H1 (cell line): ENCODE measurements around the gene PDE6B. TPM values are rescaled to one million over a fixed set of nuclear protein-coding genes. Genes with fewer than 3 reads are reported as not detected.

Source experiments
- CTCF ChIA-PET: fragments of 300-600 bp; sonication (Branson Sonifier 250); formaldehyde crosslinking; loops from one replicate; lab custom pipeline; 2021; ENCODE audit not compliant: partially characterized antibody; lab: Charles Lee
- POLR2A ChIA-PET: fragments of 300-600 bp; sonication (Branson Sonifier 250); formaldehyde crosslinking; loops from one replicate; lab custom pipeline; 2021; ENCODE audit warnings: inconsistent platforms; ENCODE audit not compliant: partially characterized antibody; lab: Charles Lee
- DNase-seq, 2 experiments: peaks; one replicate each; pipeline versions ENCODE4 v3.0.0 to v3.0.0-alpha.2; 2010 to 2022; ENCODE audit warnings: low spot score in 2 of 2, low read depth in 1 of 2, mixed read lengths in 1 of 2
- FAIRE-seq: peaks from 2 replicates; lab custom pipeline; 2011; peaks lifted over from hg19 to GRCh38; lab: Jason Lieb, UNC
- H2AFZ ChIP-seq: 2 replicates; pipeline ENCODE4 v1.8.1; 2012; ENCODE audit warnings: low read length, inconsistent platforms
- H2AK5ac ChIP-seq: 2 replicates; pipeline ENCODE4 v1.6.1; 2013; ENCODE audit warnings: low read depth, low read length
- H2BK120ac ChIP-seq: replicated peaks from 2 replicates; pipeline ENCODE3; 2013; ENCODE audit warnings: low read depth, low read length, inconsistent platforms
- H2BK12ac ChIP-seq: 2 replicates; pipeline ENCODE4 v1.6.1; 2013; ENCODE audit warnings: low read depth, low read length
- H2BK15ac ChIP-seq: 2 replicates; pipeline ENCODE4 v1.6.1; 2013; ENCODE audit warnings: low read length
- H2BK20ac ChIP-seq: 2 replicates; pipeline ENCODE4 v1.6.1; 2013; ENCODE audit warnings: low read length
- H2BK5ac ChIP-seq: 2 replicates; pipeline ENCODE4 v1.6.1; 2013; ENCODE audit warnings: low read depth, low read length
- H3K14ac ChIP-seq: 2 replicates; pipeline ENCODE4 v1.6.1; 2013; ENCODE audit warnings: inconsistent platforms; ENCODE audit not compliant: insufficient read length
- H3K18ac ChIP-seq: 2 replicates; pipeline ENCODE4 v1.6.1; 2013; ENCODE audit warnings: low read length; ENCODE audit errors: extremely low read depth
- H3K23ac ChIP-seq: 2 replicates; pipeline ENCODE4 v1.6.1; 2013; ENCODE audit warnings: inconsistent platforms; ENCODE audit not compliant: insufficient read length
- H3K23me2 ChIP-seq: 2 replicates; pipeline ENCODE4 v1.6.1; 2013; ENCODE audit warnings: low read depth, low read length
- H3K27ac ChIP-seq: 2 replicates; pipeline ENCODE4 v1.6.1; 2011; ENCODE audit warnings: low read depth, low read length, inconsistent platforms
- H3K27me3 ChIP-seq, 4 experiments: replicated peaks in 1 of 4; 1 replicate in 1 of 4; 2 replicates in 3 of 4; pipeline versions ENCODE4 v1.6.1 to v1.8.1; 2011 to 2013; ENCODE audit warnings: low read length in 3 of 4, mild to moderate bottlenecking in 3 of 4, inconsistent platforms in 2 of 4, mixed read lengths in 2 of 4, moderate library complexity in 1 of 4; ENCODE audit not compliant: control insufficient read depth in 3 of 4, insufficient read depth in 3 of 4; ENCODE audit errors: extremely low read depth in 1 of 4
- H3K36me3 ChIP-seq, 4 experiments: 2 replicates each; pipeline versions ENCODE4 v1.6.1 to v1.8.1; 2011 to 2013; ENCODE audit warnings: mild to moderate bottlenecking in 4 of 4, low read length in 3 of 4, moderate library complexity in 2 of 4, control low read depth in 1 of 4, inconsistent platforms in 1 of 4; ENCODE audit not compliant: insufficient read depth in 4 of 4, control insufficient read depth in 2 of 4
- H3K4ac ChIP-seq: replicated peaks from 2 replicates; pipeline ENCODE3; 2013; ENCODE audit warnings: low read length, low read depth, mixed read lengths, inconsistent platforms; ENCODE audit not compliant: insufficient read length
- H3K4me1 ChIP-seq, 4 experiments: replicated peaks in 1 of 4; 1 replicate in 1 of 4; 2 replicates in 3 of 4; pipeline versions ENCODE4 v1.6.1 to v1.8.1; 2011 to 2013; ENCODE audit warnings: low read length in 3 of 4, inconsistent platforms in 2 of 4, mixed read lengths in 1 of 4; ENCODE audit not compliant: insufficient read depth in 4 of 4, control insufficient read depth in 3 of 4
- H3K4me2 ChIP-seq, 2 experiments: 2 replicates each; pipeline versions ENCODE4 v1.6.1 to v1.8.1; 2011 to 2013; ENCODE audit warnings: low read depth in 2 of 2, low read length in 2 of 2, control low read depth in 1 of 2, inconsistent platforms in 1 of 2, mild to moderate bottlenecking in 1 of 2; ENCODE audit not compliant: insufficient read depth in 1 of 2
- H3K4me3 ChIP-seq, 4 experiments: fragments of 200-600, 300-600 bp in 1 of 4; sonication (generic), shearing (Covaris generic), sonication (Bioruptor Twin) in 1 of 4; 2 replicates each; pipeline versions ENCODE4 v1.5.1 to v1.8.1; 2011 to 2016; ENCODE audit warnings: low read length in 4 of 4, low read depth in 3 of 4, control low read depth in 2 of 4, inconsistent platforms in 2 of 4, mild to moderate bottlenecking in 2 of 4, mixed read lengths in 1 of 4, moderate library complexity in 1 of 4; ENCODE audit not compliant: insufficient read depth in 2 of 4; ENCODE audit errors: extremely low read depth in 1 of 4
- H3K56ac ChIP-seq: replicated peaks from 2 replicates; pipeline ENCODE3; 2013; ENCODE audit warnings: low read depth, mild to moderate bottlenecking, mixed read lengths, low read length, inconsistent platforms; ENCODE audit not compliant: insufficient read length
- H3K79me1 ChIP-seq: 2 replicates; pipeline ENCODE4 v1.6.1; 2013; ENCODE audit warnings: low read depth, low read length, control low read depth
- H3K79me2 ChIP-seq, 2 experiments: 2 replicates each; pipeline versions ENCODE4 v1.6.1 to v1.8.1; 2012 to 2013; ENCODE audit warnings: low read length in 2 of 2, mild to moderate bottlenecking in 2 of 2, inconsistent platforms in 1 of 2; ENCODE audit not compliant: insufficient read depth in 2 of 2, control insufficient read depth in 1 of 2
- H3K9ac ChIP-seq, 4 experiments: replicated peaks in 1 of 4; 1 replicate in 1 of 4; 2 replicates in 3 of 4; pipeline versions ENCODE4 v1.6.1 to v1.8.1; 2011 to 2013; ENCODE audit warnings: low read depth in 3 of 4, low read length in 3 of 4, control low read depth in 2 of 4, mild to moderate bottlenecking in 2 of 4, moderate library complexity in 2 of 4, inconsistent platforms in 1 of 4; ENCODE audit errors: extremely low read depth in 1 of 4
- H3K9me3 ChIP-seq, 2 experiments: 2 replicates each; pipeline versions ENCODE4 v1.6.1 to v1.8.1; 2012 to 2013; ENCODE audit warnings: mild to moderate bottlenecking in 2 of 2, moderate library complexity in 2 of 2, control low read depth in 1 of 2, inconsistent platforms in 1 of 2, low read depth in 1 of 2, low read length in 1 of 2, mixed read lengths in 1 of 2; ENCODE audit not compliant: insufficient read depth in 2 of 2
- H4K20me1 ChIP-seq, 2 experiments: replicated peaks in 1 of 2; 2 replicates each; pipeline versions ENCODE3 to v1.8.1; 2011 to 2013; ENCODE audit warnings: inconsistent platforms in 2 of 2, low read length in 2 of 2, mild to moderate bottlenecking in 1 of 2; ENCODE audit not compliant: insufficient read depth in 2 of 2, control insufficient read depth in 1 of 2
- H4K5ac ChIP-seq: 2 replicates; pipeline ENCODE4 v1.6.1; 2013; ENCODE audit warnings: low read length, low read depth, mixed read lengths, inconsistent platforms; ENCODE audit not compliant: insufficient read length
- H4K8ac ChIP-seq: 2 replicates; pipeline ENCODE4 v1.8.0; 2013; ENCODE audit warnings: mild to moderate bottlenecking, moderate library complexity, low read length, inconsistent platforms; ENCODE audit not compliant: insufficient read depth; ENCODE audit errors: extremely low read depth
- H4K91ac ChIP-seq: replicated peaks from 2 replicates; pipeline ENCODE3; 2013; ENCODE audit warnings: low read length, mixed read lengths, inconsistent platforms; ENCODE audit not compliant: insufficient read length
- CBX8 ChIP-seq: fragments of 300-800, 300-1000 bp; sonication (generic); IDR thresholded peaks from 2 replicates; pipeline ENCODE4 v1.7.1; 2016; ENCODE audit warnings: low read depth, low read length, borderline replicate concordance
- CTBP2 ChIP-seq: IDR thresholded peaks from 2 replicates; pipeline ENCODE4 v1.7.0; 2011; ENCODE audit warnings: borderline replicate concordance, mild to moderate bottlenecking, moderate library complexity, mixed read lengths, low read length; ENCODE audit not compliant: insufficient read depth, insufficient read length
- FOSL1 ChIP-seq: IDR thresholded peaks from 2 replicates; pipeline ENCODE4 v1.6.1; 2011; ENCODE audit warnings: mild to moderate bottlenecking, low read depth, low read length, moderate library complexity; ENCODE audit not compliant: insufficient read depth
- GABPA ChIP-seq: IDR thresholded peaks from 2 replicates; pipeline ENCODE4 v1.6.1; 2011; ENCODE audit warnings: mild to moderate bottlenecking, low read length, moderate library complexity, borderline replicate concordance; ENCODE audit not compliant: insufficient read depth
- GTF2F1 ChIP-seq: IDR thresholded peaks from 2 replicates; pipeline ENCODE4 v1.6.1; 2012; ENCODE audit warnings: low read depth, low read length, improper control_type of control experiment, borderline replicate concordance
- MAX ChIP-seq: IDR thresholded peaks from 2 replicates; pipeline ENCODE4 v1.6.1; 2012; ENCODE audit warnings: inconsistent platforms
- NRF1 ChIP-seq: IDR thresholded peaks from 2 replicates; pipeline ENCODE4 v1.6.1; 2011; ENCODE audit warnings: mild to moderate bottlenecking, low read depth, low read length, improper control_type of control experiment
- POU5F1 ChIP-seq: IDR thresholded peaks from 2 replicates; pipeline ENCODE4 v1.6.1; 2011; ENCODE audit warnings: low read depth, mild to moderate bottlenecking, low read length, moderate library complexity
- TAF1 ChIP-seq: IDR thresholded peaks from 2 replicates; pipeline ENCODE4 v1.6.1; 2011; ENCODE audit warnings: mild to moderate bottlenecking, low read depth, low read length
- TEAD4 ChIP-seq: IDR thresholded peaks from 2 replicates; pipeline ENCODE4 v1.6.1; 2012; ENCODE audit warnings: low read depth, low read length, inconsistent platforms, mixed read lengths
- YY1 ChIP-seq: IDR thresholded peaks from 2 replicates; pipeline ENCODE4 v1.6.1; 2011; ENCODE audit warnings: low read depth, mild to moderate bottlenecking, low read length
- WGBS, 2 experiments: shearing (Covaris generic) in 1 of 2; methylation state at CpG; one replicate each; pipeline versions ENCODE4 v1.1.6 to v1.1.7; 2013 to 2015; ENCODE audit warnings: low lambda C conversion rate in 2 of 2, mixed read lengths in 2 of 2, inconsistent platforms in 1 of 2, low coverage in 1 of 2, missing lambda C conversion rate in 1 of 2; ENCODE audit not compliant: insufficient replicate concordance in 2 of 2, insufficient coverage in 1 of 2, insufficient read length in 1 of 2; ENCODE audit errors: extremely low coverage in 1 of 2, missing lambda C conversion rate in 1 of 2; 5-methylcytosine and 5-hydroxymethylcytosine counted together
- polyA plus RNA-seq, 7 experiments: library from polyadenylated mRNA; depleted of rRNA in 3 of 7; stranded (reverse) in 5 of 7; unstranded in 2 of 7; fragments of >200 nt in 5 of 7; fragments of 200-250 nt in 2 of 7; gene quantifications; 1 replicate in 5 of 7; 2 replicates in 1 of 7; 4 replicates in 1 of 7; pipeline versions ENCODE4 v1.2.1 to v1.2.3, GENCODE V29; 2011 to 2013; ENCODE audit warnings: missing spikeins in 2 of 7, mixed read lengths in 2 of 7
- total RNA-seq: library from RNA; stranded (reverse); fragmentation: NEBNext Ultra II Directional; extraction: Animal tissue kit (Norgen Biotek cat#: 25700); gene quantifications from 2 replicates; pipeline ENCODE4 v1.2.1, GENCODE V29; 2021

PDE6B gene
- total and polyA plus RNA-seq, 2 of the 8 experiments (the other 6 are each of a cell fraction or from before 2014, with no cell fraction given) = 4.1 to 8.4 TPM

DNA sequence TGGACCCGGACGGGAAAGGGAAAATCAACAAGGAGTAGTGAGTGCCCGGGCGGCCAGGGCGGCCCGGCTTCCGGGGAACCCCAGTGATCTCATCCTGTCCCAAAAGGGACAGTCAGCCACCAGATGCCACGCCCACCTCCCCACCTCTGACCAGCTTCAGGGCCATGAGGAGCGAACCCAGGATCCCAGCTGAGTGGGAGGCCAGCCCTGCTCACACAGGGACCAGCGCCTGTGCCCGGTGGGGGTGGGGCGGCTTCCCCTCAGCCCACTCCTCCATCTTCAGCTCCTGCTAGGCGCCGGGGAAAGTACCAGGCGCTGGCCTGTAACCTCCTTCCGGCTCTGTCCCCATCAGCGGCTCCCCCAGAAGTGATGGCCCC is 55.2 kb downstream of the PDE6B start:
- Histone ChIP-seq H3K79me2 (no peaks in the 10 kb centered on the region), H3K79me1 (no peaks in the 10 kb centered on the region), H3K4me1 (peaks cover 0 to 19% (median 5%) of the 10 kb centered on the region in 4 experiments; a peak in 5 of 7 replicates), H4K8ac (peak overlapping the region; percentile 71), H4K20me1 (peaks cover 0 to 14% of the 10 kb centered on the region in 2 experiments), H3K4me3 (peak overlapping the region; percentile 18 to 74 (median 54)), H2AK5ac (no peak overlapping the region), H3K56ac (no peak overlapping the region), H2BK12ac (0 out of 2 replicates have a peak overlapping the region, but pooled peaks have one; percentile 39), H3K9ac (no peak overlapping the region), H2BK15ac (0 out of 2 replicates have a peak overlapping the region, but pooled peaks have one; percentile 29), H3K18ac (no peak overlapping the region), H3K23me2 (no peaks in the 10 kb centered on the region), H3K36me3 (no peaks in the 10 kb centered on the region), H3K27me3 (no peaks in the 10 kb centered on the region; a peak in 2 of 7 replicates), H2BK120ac (no peak overlapping the region), H2AFZ (no peak overlapping the region), H2BK20ac (no peak overlapping the region), H3K4ac (no peak overlapping the region), H3K14ac (no peak overlapping the region), H3K4me2 (peak overlapping the region; percentile 58 to 62), H4K91ac (no peak overlapping the region), H3K23ac (no peak overlapping the region), H3K27ac (no peak overlapping the region), H3K9me3 (no peaks in the 10 kb centered on the region), H2BK5ac (no peak overlapping the region; the same call in 1 of the 2 replicates), H4K5ac (no peak overlapping the region)
- FAIRE-seq (no peak), DNase-seq (peak in 1 of 2 experiments; percentile 74)
- POLR2A ChIA-PET = interaction anchor here (0.6 to 6.3 kb wide), 10 partner anchors 8 to 1124 kb away, joined by 3 to 34 read pairs (median 3); partner anchors contain the start of genes ATP5ME, MYL5, PCGF3 and PDE6B
- CTCF ChIA-PET = interaction anchor here (1.3 to 1.4 kb wide), 3 partner anchors 20 to 78 kb away, joined by 3 to 4 read pairs (median 4); no protein-coding TSS in a partner anchor
- 39% methylated on average over 7 of the region's 17 CpGs; no CpG with 5 or more reads in 1 of the 2 experiments for WGBS, 2 experiments
- TF ChIP-seq TAF1 (no peak), POU5F1 (no peak), MAX (no peak), GABPA (no peak), YY1 (no peak), TEAD4 (no peak), CBX8 (no peak), GTF2F1 (no peak), NRF1 (no peak), FOSL1 (no peak), CTBP2 (no peak)
